ENCODE results near the gene TAGLN2.

TAGLN2 gene

GRCh38 chr1:159939678-159940002, 14.3 kb upstream of the TAGLN2 start:
- H3K27ac ChIP-seq: no peak overlapping the region
- no peaks in the 10 kb centered on the region for H3K9me3 ChIP-seq (ENCODE audit: low read depth, low read length)
- no peak for TF ChIP-seq FOXP2 (optimal IDR thresholded peaks at IDR 0.05; ENCODE audit: control extremely low read depth, extremely low read length, insufficient read depth)
- no peak for TF ChIP-seq POLR2AphosphoS5 (IDR thresholded peaks at IDR 0.05; ENCODE audit: borderline replicate concordance, low read depth, low read length)
- TF ChIP-seq EZH2 (IDR thresholded peaks at IDR 0.05): no peak
- DNase-seq (ENCODE audit: low read depth, low spot score): no peak
- H3K4me3 ChIP-seq: no peak overlapping the region
- H3K9ac ChIP-seq (ENCODE audit: insufficient read length): no peak overlapping the region
- H3K36me3 ChIP-seq (ENCODE audit: insufficient read depth, low read length): no peaks in the 10 kb centered on the region

- DNase-seq (ENCODE audit: low read depth, low spot score): no peak
- Histone ChIP-seq H3K9me3 (ENCODE audit: low read depth, low read length) (no peaks in the 10 kb centered on the region), H3K27ac (no peak overlapping the region), H3K36me3 (ENCODE audit: insufficient read depth, low read length) (no peaks in the 10 kb centered on the region), H3K4me3 (no peak overlapping the region), H3K9ac (ENCODE audit: insufficient read length) (no peak overlapping the region)
- no peak for TF ChIP-seq EZH2 (IDR thresholded peaks at IDR 0.05)
- no peak for TF ChIP-seq FOXP2 (optimal IDR thresholded peaks at IDR 0.05; ENCODE audit: control extremely low read depth, extremely low read length, insufficient read depth)
- TF ChIP-seq POLR2AphosphoS5 (IDR thresholded peaks at IDR 0.05; ENCODE audit: borderline replicate concordance, low read depth, low read length): no peak
Observed at GRCh38 chr1:159938905-159939677, 13.8 kb upstream of the TAGLN2 start.

DNA sequence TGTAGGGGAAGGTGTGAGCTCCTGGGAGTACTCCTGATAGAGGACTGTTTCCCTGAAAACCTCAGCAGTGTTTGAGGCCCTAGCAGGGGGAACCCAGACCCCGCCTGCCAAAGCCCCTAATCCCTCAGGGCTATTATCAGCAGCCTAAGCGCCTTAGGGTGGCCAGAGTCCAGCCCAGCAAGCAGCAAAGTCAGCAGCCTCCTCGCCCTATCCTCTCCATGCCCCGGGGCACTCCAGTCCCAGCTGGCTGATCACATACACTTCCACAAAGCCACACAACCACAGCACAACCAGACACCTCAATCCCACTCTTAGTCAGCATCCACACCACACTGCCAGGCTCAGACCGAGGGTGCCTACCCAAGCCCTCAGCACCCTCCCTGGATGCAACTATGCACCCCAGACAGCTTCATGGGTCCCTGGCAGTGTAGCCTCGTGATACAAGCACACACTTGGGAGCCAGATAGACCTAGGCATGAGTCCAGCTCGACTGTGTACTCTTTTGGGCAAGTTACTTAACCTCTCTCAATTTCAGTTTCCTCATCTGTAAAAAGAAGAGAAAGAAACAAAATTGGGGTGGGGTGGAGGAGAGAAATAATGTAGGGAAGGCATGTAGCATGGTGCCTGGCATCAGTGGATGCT, 13.0 kb upstream of the TAGLN2 start:
- Histone ChIP-seq H3K4me3 (no peak overlapping the region), H3K36me3 (ENCODE audit: insufficient read depth, low read length) (no peaks in the 10 kb centered on the region), H3K9me3 (ENCODE audit: low read depth, low read length) (no peaks in the 10 kb centered on the region), H3K27ac (no peak overlapping the region), H3K9ac (ENCODE audit: insufficient read length) (no peak overlapping the region)
- TF ChIP-seq EZH2 (IDR thresholded peaks at IDR 0.05): no peak
- TF ChIP-seq POLR2AphosphoS5 (IDR thresholded peaks at IDR 0.05; ENCODE audit: borderline replicate concordance, low read depth, low read length): no peak
- no peak for TF ChIP-seq FOXP2 (optimal IDR thresholded peaks at IDR 0.05; ENCODE audit: control extremely low read depth, extremely low read length, insufficient read depth)
- DNase-seq (ENCODE audit: low read depth, low spot score): no peak

DNA sequence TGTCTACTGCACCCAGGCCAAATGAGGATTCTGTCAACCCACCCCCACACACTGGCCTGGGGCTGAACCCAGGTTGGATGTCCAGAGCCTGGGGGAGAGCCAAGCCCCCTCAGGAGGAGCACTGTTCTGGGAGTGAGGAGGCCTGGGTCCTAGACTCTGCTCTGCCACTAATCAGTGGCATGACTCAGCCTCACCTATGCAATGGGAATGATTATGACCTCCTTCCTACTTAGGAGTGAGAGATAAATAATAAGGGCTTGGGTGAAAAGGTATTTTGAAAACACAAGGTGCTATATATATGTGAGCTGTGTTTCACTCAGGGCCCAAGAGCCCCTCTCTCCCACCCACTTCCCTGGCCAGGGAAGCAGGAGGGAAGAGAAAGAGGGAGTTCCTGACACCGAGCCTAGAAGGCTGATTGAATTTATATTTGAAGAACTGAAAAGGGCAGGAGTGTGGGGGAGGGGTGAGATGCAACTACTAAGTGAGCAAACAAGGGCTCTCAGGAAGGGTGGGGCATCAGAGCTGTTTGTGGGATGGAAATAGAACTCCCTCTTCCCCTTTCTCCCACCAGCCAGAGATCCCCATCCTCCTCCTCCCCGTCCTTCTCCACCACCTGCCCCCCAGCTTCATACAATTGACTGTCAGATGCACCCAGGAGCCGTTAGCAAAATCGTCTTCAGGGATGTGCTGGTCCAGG, 11.9 kb upstream of the TAGLN2 start:
- TF ChIP-seq FOXP2 (optimal IDR thresholded peaks at IDR 0.05; ENCODE audit: control extremely low read depth, extremely low read length, insufficient read depth) (no peak), POLR2AphosphoS5 (IDR thresholded peaks at IDR 0.05; ENCODE audit: borderline replicate concordance, low read depth, low read length) (no peak), EZH2 (IDR thresholded peaks at IDR 0.05) (no peak)
- no peaks in the 10 kb centered on the region for H3K36me3 ChIP-seq (ENCODE audit: insufficient read depth, low read length)
- H3K9me3 ChIP-seq (ENCODE audit: low read depth, low read length): no peaks in the 10 kb centered on the region
- DNase-seq (ENCODE audit: low read depth, low spot score): no peak
- H3K9ac ChIP-seq (ENCODE audit: insufficient read length): no peak overlapping the region
- no peak overlapping the region for H3K27ac ChIP-seq
- H3K4me3 ChIP-seq: no peak overlapping the region

GRCh38 chr1:159936273-159936904, 11.1 kb upstream of the TAGLN2 start:
- no peak overlapping the region for H3K27ac ChIP-seq
- H3K9me3 ChIP-seq (ENCODE audit: low read depth, low read length): no peaks in the 10 kb centered on the region
- no peak overlapping the region for H3K4me3 ChIP-seq
- no peak overlapping the region for H3K9ac ChIP-seq (ENCODE audit: insufficient read length)
- no peak for DNase-seq (ENCODE audit: low read depth, low spot score)
- TF ChIP-seq EZH2 (IDR thresholded peaks at IDR 0.05): no peak
- TF ChIP-seq FOXP2 (optimal IDR thresholded peaks at IDR 0.05; ENCODE audit: control extremely low read depth, extremely low read length, insufficient read depth): no peak
- TF ChIP-seq POLR2AphosphoS5 (IDR thresholded peaks at IDR 0.05; ENCODE audit: borderline replicate concordance, low read depth, low read length): no peak
- no peaks in the 10 kb centered on the region for H3K36me3 ChIP-seq (ENCODE audit: insufficient read depth, low read length)

GRCh38 chr1:159935719-159936272, 10.5 kb upstream of the TAGLN2 start:
- no peak for TF ChIP-seq POLR2AphosphoS5 (IDR thresholded peaks at IDR 0.05; ENCODE audit: borderline replicate concordance, low read depth, low read length)
- TF ChIP-seq EZH2 (IDR thresholded peaks at IDR 0.05): no peak
- no peak for TF ChIP-seq FOXP2 (optimal IDR thresholded peaks at IDR 0.05; ENCODE audit: control extremely low read depth, extremely low read length, insufficient read depth)
- H3K9ac ChIP-seq (ENCODE audit: insufficient read length): no peak overlapping the region
- no peak for DNase-seq (ENCODE audit: low read depth, low spot score)
- H3K27ac ChIP-seq: no peak overlapping the region
- H3K4me3 ChIP-seq: no peak overlapping the region
- H3K36me3 ChIP-seq (ENCODE audit: insufficient read depth, low read length): no peaks in the 10 kb centered on the region
- no peaks in the 10 kb centered on the region for H3K9me3 ChIP-seq (ENCODE audit: low read depth, low read length)

GRCh38 chr1:159935305-159935704, 10.0 kb upstream of the TAGLN2 start:
- no peak overlapping the region for H3K27ac ChIP-seq
- no peaks in the 10 kb centered on the region for H3K9me3 ChIP-seq (ENCODE audit: low read depth, low read length)
- TF ChIP-seq POLR2AphosphoS5 (IDR thresholded peaks at IDR 0.05; ENCODE audit: borderline replicate concordance, low read depth, low read length) (no peak), FOXP2 (optimal IDR thresholded peaks at IDR 0.05; ENCODE audit: control extremely low read depth, extremely low read length, insufficient read depth) (no peak), EZH2 (IDR thresholded peaks at IDR 0.05) (no peak)
- H3K4me3 ChIP-seq: no peak overlapping the region
- no peak overlapping the region for H3K9ac ChIP-seq (ENCODE audit: insufficient read length)
- DNase-seq (ENCODE audit: low read depth, low spot score): no peak
- H3K36me3 ChIP-seq (ENCODE audit: insufficient read depth, low read length): no peaks in the 10 kb centered on the region

All from SK-N-MC (cell line).